Adrenal gland (tissue), 5 donors: ENCODE measurements around the gene TLK1.

Experiments used
- CTCF ChIP-seq, 6 experiments: fragments of 450-650 bp in 4 of 6; fragments of 200-600 bp in 2 of 6; sonication (generic) in 1 of 6; IDR thresholded peaks; 1 replicate in 5 of 6; 2 replicates in 1 of 6; pipeline versions ENCODE4 v1.5.1 to v1.8.0; 2016 to 2021; ENCODE audit warnings: antibody characterized with exemption in 6 of 6, mild to moderate bottlenecking in 2 of 6, moderate library complexity in 1 of 6
- POLR2A ChIP-seq, 2 donors: fragments of 450-650 bp; IDR thresholded peaks; one replicate each; pipeline ENCODE4 v1.6.1; 2017; ENCODE audit warnings: antibody characterized with exemption in 2 of 2, mild to moderate bottlenecking in 2 of 2, moderate library complexity in 1 of 2
- donor health status: DM: no; HTN: no; CAD: no.

GRCh38 chr2:171009386-171009785 is 151.3 kb downstream of the TLK1 start:
- TF ChIP-seq POLR2A (IDR thresholded peaks at IDR 0.05) (no peak), CTCF (IDR thresholded peaks at IDR 0.05) (no peak)
